Ovary (tissue), 3 donors: ENCODE data around the gene FFAR4.

Source experiments
- CTCF ChIP-seq, 3 donors: fragments of 450-650 bp in 2 of 3; fragments of 200-600 bp in 1 of 3; IDR thresholded peaks; one replicate each; pipeline versions ENCODE4 v1.5.1 to v1.8.0; 2016 to 2022; ENCODE audit warnings: antibody characterized with exemption in 3 of 3, mild to moderate bottlenecking in 1 of 3
- EP300 ChIP-seq: sonication (generic); formaldehyde crosslinking; IDR thresholded peaks from one replicate; pipeline ENCODE4 v1.6.1; 2017; ENCODE audit warnings: antibody characterized with exemption
- POLR2A ChIP-seq: fragments of 450-650 bp; IDR thresholded peaks from one replicate; pipeline ENCODE4 v1.6.1; 2017; ENCODE audit warnings: antibody characterized with exemption, mild to moderate bottlenecking, moderate library complexity
- donor health status: DM: no; HTN: no; CAD: no.

DNA sequence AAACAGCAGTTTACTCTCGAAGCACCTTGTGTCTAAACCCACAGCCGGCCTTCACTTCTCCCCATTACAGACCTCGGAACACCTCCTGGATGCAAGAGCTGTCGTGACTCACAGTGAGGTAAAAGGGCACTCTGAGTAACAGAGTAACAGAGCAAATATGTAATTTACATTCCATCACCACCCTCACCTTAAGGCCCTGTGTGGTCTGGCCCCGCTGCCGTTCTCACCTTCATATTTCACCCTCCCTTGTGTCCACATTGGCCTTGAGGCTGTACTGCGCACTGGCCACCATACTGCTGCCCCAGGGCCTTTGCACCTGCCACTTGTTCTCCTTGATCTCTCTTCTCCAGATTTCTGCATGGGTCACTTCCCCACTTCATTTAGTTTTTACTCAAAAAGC lies 12.6 kb downstream of the FFAR4 start:
- TF ChIP-seq POLR2A (no peak), CTCF (IDR thresholded peaks at IDR 0.05) (no peak), EP300 (no peak)
